Activated CD8-positive, alpha-beta memory T cell treated with anti-CD3 and anti-CD28 coated beads for 48 hours (primary cell): ENCODE data around the gene ZBTB7C.

Experiments used
- DNase-seq, 3 experiments: peaks; one replicate each; pipeline ENCODE4 v3.0.0-alpha.2; 2020; ENCODE audit warnings: low read depth in 2 of 3, low spot score in 2 of 3

ZBTB7C gene

DNA sequence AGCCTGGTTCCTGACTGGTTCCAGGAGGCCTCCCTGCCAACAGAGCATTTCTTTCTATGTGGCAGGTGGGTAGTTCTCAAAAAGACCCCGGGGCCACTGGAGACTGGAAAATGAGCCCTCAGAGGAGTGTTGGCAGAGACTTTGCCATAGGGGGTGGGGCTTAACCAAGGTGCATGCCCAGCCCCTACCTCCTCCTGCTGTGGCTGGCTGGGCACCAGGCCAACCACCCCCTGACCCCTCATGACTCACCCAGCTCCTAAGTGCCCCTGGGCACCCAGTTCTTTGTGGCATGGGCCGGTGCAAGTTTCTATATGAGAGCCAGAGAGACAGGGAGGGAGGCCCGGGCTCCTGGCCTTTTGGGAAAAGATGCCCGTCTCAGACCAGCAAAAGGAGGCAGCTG, 380.5 kb downstream of the ZBTB7C start:
- no peak for DNase-seq

GRCh38 chr18:48028081-48028480, 381.1 kb downstream of the ZBTB7C start:
- DNase-seq = no peak

DNA sequence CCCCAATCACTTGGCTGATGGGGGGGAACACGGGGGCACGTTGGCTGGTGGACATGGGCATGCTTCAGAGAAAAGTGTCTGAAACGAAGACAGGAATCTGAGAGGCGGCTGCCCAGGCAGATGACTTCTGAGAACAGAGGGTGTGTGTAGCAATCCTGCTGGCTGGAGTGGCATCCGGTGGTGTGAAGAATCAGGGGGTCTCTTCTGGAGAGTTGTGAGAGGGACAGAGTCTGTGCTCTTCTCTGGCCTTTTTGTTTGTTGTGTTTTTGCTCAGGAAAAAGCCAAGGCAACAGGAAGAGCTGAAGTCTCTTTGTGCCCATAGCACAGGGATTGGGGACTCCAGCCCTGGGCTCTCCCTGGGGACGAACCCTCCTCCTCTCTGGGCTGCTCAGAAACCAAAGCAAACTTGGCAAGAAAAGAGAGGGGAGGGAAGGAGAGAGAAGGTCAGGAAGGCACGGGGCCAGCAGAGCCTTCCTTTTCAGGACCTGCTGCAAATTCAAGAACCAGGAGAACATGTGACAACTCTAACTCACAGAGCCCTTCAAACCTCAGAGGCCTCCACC, 381.7 kb downstream of the ZBTB7C start:
- no peak for DNase-seq

DNA sequence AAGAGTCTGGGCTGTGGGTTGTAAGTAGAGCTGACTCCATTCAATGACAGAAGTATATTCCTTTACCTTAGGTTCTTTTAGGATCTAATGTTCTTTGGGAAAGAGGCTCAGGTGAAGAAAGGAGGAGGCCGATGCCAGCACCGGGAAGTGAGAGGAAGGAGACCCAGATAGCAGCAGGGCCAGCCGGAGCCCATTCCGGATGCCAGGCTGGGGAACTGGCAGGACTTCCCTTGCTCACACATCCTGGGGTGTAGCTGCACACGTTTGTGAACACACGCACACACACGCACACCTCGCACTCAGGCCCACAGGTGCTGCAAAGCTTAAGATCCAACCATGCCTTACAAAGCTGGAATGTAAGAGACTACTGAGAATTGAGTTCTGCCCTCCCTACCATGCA, 383.0 kb downstream of the ZBTB7C start:
- DNase-seq = no peak

DNA sequence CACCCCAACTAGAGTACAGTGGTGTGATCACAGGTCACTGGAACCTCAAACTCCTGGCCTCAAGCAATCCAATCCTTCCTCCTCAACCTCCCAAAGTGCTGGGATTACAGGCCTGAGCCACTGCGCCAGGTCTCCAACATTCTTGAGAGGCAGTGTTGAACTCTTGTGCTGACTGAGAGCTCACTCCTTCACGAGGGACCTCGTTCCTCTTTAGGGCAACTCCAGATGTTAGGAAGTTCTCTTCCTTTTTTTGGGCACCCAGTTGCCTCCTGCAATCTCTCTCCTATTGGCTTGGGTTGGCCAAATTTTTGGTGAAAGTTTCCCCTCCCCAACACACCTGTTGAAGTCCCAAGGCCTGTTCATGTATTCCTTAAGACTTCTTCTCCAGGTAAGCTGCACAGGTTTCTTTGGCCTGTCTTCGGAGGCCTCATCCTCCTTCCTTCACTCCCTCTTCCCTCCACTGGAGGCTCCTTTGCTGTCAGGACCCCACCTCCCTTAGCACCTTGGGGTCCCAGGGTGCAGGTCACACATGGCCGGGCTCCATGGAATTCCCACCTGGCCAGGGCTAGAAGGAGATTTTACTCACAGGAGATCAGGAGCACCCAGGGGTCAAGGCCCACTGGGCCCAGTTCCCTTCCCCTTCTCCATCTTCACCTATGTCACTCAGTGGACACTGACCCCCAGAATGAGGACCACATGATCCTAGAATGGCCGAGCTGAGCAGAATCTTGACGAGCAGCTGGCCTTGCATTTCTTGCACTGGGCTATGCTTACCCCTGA, 384.1 kb downstream of the ZBTB7C start:
- no peak for DNase-seq

GRCh38 chr18:48024009-48024512, 385.1 kb downstream of the ZBTB7C start:
- DNase-seq = no peak

DNA sequence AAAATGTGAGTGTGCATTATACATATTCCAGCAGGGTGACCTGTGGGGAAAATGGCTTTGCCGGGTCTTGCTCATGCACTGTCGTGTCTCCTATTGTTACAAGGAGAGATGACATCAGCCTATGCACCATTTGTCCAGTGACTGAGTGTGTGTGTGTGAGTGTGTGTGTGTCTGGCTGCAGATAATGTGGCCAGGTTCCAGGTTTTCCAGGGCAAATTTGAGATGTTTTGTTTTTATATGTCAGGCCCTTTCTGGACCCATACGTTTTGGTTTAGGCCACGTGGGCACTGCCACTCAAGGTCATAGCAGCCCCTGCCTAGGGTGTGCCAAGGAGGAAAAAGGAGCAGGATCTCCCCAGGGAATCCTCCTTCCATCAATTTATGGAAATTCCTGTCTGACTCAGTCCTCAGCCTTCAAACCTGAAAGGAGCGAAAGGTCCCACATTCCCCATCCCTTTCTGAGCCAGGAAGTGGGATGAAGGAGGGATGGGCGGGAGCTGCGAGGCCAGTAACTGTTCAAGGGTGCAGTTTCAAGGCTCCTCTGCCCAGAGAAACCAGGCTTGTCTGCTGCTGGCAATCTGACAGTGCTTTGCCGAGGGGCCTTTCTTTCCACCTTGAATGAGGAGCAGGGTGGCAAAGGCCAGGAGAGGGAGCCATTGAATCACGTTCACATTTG, 385.7 kb downstream of the ZBTB7C start:
- no peak for DNase-seq

DNA sequence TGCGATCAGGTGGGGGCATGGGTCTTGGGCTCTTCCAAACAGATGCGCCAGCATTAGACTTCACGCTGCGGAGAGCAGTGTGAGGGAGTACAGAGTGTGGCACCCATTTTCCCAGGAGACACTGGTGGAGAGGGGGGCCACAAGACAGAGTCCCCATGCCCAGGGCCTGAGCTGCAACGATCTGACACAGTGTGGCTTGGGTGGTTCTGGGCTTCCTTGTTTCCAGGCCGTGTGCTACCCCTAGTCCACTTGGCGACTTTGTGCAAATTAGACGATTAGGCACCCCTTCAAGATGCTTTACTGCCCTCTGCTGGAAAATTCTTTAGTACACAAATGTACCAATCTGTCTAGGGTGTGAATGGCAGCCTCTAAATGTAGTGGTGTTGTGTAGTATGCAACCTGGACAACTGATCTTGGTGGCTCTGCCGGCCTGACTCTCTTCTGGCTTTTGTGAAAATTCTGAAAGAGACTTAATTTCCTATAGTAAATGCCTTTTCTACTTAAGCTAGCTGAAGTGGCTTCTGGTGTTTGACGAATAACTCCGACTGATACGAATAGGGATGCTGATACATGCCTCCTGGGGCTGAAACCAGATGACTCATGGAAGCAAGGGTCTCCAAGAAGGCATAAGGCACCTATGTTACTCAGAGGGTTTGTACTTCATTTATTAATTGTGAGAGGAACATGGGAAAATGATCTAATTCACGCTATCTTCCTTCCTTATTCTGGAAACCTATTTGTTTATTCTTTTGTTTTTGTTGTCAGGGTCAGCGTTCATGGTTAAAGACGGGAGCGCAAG, 386.5 kb downstream of the ZBTB7C start:
- DNase-seq = no peak

- DNase-seq = no peak
Observed at GRCh38 chr18:48022021-48022420, 387.2 kb downstream of the ZBTB7C start.

GRCh38 chr18:48021273-48021914, 387.8 kb downstream of the ZBTB7C start:
- no peak for DNase-seq

DNA sequence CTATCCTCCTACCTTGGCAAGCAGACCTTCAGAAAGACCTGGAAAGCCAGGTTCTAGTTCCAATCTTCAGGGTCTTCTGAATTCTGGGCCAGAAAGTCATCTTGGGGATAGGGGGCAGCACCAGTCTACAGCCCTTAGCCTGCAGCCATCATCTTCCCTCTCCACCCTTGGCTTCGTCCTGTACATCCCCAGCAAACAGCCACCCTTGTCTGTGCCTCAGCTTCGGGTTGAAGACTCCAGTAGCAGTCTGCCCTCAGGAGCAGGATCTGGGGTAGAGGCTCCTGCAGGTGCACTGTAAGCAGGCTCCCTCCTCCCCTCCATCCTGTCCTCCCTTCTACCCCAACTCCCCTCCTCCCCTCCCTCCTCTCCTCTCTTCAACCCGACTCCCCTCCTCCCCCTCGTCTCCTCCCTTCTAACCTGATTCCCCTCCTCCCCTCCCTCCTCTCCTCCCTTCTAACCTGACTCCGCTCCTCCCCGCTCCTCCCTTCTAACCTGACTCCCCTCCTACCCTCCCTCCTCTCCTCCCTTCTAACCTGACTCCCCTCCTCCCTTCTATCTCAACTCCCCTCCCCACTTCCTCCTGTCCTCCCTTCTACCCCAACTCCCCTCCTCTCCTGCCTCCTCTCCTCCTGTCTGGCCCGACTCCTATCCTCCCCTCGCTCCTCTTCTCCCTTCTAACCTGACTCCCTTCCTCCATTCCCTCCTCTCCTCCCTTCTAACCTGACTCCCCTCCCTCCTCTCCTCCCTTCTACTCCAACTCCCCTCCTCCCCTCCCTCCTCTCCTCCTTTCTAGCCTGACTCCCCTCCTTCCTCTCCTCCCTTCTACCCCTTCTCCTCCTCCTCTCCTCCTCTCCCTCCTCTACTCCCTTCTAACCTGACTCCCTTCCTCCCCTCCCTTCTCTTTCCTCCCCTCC, 388.6 kb downstream of the ZBTB7C start:
- DNase-seq = no peak

GRCh38 chr18:48019557-48020325, 389.4 kb downstream of the ZBTB7C start:
- DNase-seq = no peak

DNA sequence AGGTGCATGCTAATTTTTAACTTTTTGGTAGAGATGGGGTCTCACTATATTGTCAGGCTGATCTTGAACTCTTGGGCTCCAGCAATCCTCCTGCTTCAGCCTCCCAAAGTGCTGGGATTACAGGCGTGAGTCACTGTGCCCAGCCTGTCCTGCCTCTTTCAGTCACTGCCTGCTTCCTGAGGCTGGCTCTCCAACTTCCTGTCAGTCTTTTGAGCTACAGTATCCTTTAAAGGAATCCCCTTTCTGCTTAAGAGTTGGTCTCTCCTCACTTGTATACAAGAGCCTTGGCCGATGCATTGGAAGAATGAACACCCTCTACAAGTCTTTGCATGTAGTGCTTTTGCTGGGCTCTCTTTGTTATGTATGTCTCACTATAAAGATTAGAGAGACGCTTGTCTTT, 390.3 kb downstream of the ZBTB7C start:
- DNase-seq = no peak

GRCh38 chr18:48017635-48018034, 391.5 kb downstream of the ZBTB7C start:
- DNase-seq = no peak

DNA sequence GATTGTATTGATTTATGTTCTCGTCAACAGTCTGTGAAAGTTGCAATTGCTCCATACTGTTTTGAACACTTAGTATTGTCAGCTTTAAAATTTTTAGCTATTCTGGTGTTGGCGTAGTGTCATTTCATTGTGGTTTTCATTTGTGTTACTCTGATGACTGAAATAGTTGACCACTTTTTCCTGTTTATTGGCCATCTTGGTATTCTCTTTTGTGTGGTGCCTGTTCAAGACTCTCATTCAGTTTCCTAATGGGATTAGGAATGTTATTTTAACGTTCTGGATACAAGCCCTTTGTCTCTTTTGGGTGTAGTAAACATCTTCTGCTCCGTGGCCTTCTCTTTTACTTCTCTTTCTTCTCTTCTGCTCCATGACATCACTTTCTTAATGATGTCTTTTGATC, 396.0 kb downstream of the ZBTB7C start:
- DNase-seq = no peak

- no peak for DNase-seq
Observed at GRCh38 chr18:48011926-48012465, 397.2 kb downstream of the ZBTB7C start.

DNA sequence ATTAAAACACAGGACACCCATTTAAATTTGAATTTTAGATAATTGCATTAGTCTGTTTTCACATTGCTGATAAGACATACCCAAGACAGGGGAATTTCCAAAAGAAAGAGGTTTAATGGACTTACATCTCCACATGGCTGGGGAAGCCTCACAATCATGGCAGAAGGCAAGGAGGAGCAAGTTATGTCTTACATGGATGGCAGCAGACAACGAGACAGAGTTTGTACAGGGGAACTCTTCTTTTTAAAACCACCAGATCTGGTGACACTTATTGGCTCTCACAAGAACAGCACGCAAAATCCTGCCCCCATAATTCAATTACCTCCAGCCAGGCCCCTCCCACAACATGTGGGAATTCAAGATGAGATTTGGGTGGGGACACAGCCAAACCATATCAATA, 398.9 kb downstream of the ZBTB7C start:
- no peak for DNase-seq

DNA sequence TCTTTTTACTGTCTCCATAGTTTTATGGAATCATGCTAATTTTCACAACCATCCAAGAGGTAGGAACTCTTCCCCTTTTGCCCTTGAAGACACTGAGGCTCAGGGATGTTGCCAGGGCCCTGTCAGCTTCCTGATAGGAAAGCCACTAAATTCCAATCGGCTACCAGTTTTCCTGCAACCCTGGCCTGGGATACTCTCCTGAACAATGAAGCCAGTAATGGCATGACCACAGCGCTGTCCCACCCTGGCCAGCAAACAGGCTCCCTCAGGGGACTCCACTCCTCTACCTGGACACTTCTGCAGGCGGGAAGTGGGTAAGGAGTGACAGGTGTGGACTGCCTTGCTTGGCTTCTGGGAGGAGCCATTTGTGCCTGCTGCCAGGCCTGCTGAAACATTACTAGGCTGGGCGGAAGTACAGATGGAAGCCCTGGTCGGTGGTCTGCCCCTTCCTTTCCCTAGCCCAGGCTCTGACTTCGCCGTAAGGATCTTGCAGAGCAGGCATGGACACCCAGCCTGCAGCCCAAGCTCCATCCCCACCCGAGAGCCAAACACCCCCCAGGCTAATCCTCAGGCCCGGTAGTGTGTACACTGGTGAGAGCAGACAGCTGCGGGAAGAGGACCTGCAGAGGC, 400.0 kb downstream of the ZBTB7C start:
- no peak for DNase-seq
